Neural cell (in vitro differentiated cells): ENCODE measurements around the gene ZNRF2.

ENCODE experiments used
- EP300 ChIP-seq: fragments of 450-650 bp; conservative IDR thresholded peaks from 2 replicates; pipeline ENCODE4 v1.6.1; 2014; ENCODE audit warnings: antibody characterized with exemption, mild to moderate bottlenecking, moderate library complexity; ENCODE audit not compliant: poor library complexity, severe bottlenecking
- EZH2 ChIP-seq: fragments of 200-600, 300-800 bp; shearing (Covaris generic), sonication (generic); IDR thresholded peaks from 2 replicates; pipeline ENCODE4 v1.6.1; 2014; ENCODE audit warnings: antibody characterized with exemption, low read length, borderline replicate concordance, mild to moderate bottlenecking; ENCODE audit not compliant: insufficient read depth, poor library complexity, severe bottlenecking
- POLR2AphosphoS5 ChIP-seq: IDR thresholded peaks from 2 replicates; pipeline ENCODE4 v1.6.1; 2012
- RAD21 ChIP-seq: fragments of 450-650 bp; conservative IDR thresholded peaks from 2 replicates; pipeline ENCODE4 v1.6.1; 2014; ENCODE audit warnings: antibody characterized with exemption, mild to moderate bottlenecking, moderate library complexity
- TF ChIP-seq, protein P1 (sequence below): fragments of 450-650 bp; IDR thresholded peaks from 2 replicates; pipeline ENCODE4 v1.5.1; 2014; ENCODE audit warnings: antibody characterized with exemption, mild to moderate bottlenecking, moderate library complexity; ENCODE audit not compliant: poor library complexity, severe bottlenecking

DNA sequence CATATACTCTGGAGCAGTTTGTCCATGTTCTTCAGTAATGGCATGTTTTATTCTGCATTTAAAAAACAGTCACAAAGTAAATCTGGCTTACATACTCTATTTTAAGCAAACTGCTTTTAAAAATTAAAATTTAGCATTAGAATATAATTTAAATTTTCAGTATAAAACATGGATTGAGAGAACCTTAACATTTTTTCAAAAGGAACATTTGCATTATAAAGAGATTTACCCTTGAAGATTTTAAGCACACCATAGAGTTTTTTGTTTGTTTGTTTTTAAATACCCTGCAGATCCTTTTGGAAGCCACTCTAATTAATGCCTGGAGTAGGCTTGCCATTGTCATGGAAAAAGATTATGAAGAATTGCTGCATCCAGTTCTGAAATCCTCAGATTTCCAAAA, 70.4 kb downstream of the ZNRF2 start:
- TF ChIP-seq, protein P1, sequence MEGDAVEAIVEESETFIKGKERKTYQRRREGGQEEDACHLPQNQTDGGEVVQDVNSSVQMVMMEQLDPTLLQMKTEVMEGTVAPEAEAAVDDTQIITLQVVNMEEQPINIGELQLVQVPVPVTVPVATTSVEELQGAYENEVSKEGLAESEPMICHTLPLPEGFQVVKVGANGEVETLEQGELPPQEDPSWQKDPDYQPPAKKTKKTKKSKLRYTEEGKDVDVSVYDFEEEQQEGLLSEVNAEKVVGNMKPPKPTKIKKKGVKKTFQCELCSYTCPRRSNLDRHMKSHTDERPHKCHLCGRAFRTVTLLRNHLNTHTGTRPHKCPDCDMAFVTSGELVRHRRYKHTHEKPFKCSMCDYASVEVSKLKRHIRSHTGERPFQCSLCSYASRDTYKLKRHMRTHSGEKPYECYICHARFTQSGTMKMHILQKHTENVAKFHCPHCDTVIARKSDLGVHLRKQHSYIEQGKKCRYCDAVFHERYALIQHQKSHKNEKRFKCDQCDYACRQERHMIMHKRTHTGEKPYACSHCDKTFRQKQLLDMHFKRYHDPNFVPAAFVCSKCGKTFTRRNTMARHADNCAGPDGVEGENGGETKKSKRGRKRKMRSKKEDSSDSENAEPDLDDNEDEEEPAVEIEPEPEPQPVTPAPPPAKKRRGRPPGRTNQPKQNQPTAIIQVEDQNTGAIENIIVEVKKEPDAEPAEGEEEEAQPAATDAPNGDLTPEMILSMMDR, result no peak
- TF ChIP-seq EP300, result no peak
- TF ChIP-seq EZH2, result no peak
- TF ChIP-seq RAD21, result no peak
- no peak for TF ChIP-seq POLR2AphosphoS5
